OCI-LY7 (cell line): ENCODE data around the gene RILP.

Experiments used
- CTCF ChIP-seq: fragments of 200-600 bp; sonication (generic); conservative IDR thresholded peaks from 2 replicates; pipeline ENCODE4 v1.5.1; 2014; ENCODE audit warnings: mild to moderate bottlenecking, antibody characterized with exemption, low read length, moderate library complexity, mixed read lengths
- EZH2phosphoT487 ChIP-seq: fragments of 200-600 bp; sonication (generic); IDR thresholded peaks from 2 replicates; pipeline ENCODE4 v1.6.1; 2018; ENCODE audit warnings: low read depth, borderline replicate concordance, mild to moderate bottlenecking, mixed run types, antibody characterized with exemption, low read length, moderate library complexity, mixed read lengths

GRCh38 chr17:1644493-1645206 lies 5.0 kb downstream of the RILP start:
- TF ChIP-seq CTCF (no peak), EZH2phosphoT487 (no peak)
